ENCODE results near the gene CAMSAP2.

DNA sequence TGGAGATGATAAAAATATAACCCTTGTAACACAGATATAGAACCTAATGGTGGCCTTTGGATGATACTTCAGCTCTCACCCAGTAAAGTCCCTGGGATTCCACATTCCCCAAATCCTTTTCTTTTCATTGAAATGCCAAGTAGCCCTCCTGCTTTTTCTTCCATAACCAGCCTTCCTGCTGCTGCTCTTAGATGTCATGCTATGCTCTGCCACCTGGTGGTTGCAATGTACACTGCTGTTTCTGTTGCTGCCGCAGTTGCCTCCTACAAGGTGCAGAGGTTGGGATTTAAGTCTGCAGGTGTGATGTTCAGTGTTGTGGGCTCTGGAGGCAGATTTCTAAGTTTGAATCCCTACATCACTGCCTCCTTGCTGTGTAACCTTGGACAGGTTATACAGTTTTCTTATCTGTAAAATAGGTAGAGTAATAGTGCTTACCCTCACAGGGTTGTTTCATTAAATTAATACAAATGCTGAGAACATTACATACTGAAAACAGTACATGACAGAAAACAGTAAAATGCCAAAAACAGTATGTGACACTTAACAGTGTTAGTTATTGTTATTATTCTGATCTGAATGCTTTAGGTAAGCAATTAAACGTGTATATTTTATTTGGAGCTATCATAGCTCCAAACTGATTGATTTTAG is 64.3 kb downstream of the CAMSAP2 start:
- TF ChIP-seq CTCF (IDR thresholded peaks at IDR 0.05; ENCODE audit: low read length) = peak; percentile 99
- no peak for TF ChIP-seq EZH2 (optimal IDR thresholded peaks at IDR 0.05; ENCODE audit: low read depth, low read length)
- no peak for TF ChIP-seq EZH2phosphoT487 (IDR thresholded peaks at IDR 0.05; ENCODE audit: low read length)
